ENCODE results near the gene ZBTB3.

DNA sequence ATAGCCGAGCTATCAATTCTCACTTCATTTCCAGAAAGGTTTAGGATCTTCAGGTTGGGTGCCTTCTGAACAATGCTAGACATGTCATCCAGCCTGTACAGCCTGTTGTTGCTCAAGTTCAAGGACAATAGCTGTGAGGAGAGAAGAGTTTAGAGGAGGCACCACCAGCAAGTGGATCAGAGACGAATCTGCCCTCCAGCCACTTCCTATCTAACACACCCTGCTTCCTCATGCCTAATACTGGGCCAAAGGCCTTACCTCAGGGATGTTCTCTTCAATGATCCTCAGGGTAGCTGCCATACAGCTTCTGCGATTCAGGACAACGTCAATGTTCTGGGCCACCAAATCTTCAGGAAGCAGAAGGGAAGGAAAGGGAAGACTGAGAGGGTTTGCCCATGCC, 47.1 kb upstream of the ZBTB3 start:
- TF ChIP-seq EZH2phosphoT487 (IDR thresholded peaks at IDR 0.05; ENCODE audit: low read depth, severe bottlenecking, unreplicated experiment) = no peak
- TF ChIP-seq, protein P1, sequence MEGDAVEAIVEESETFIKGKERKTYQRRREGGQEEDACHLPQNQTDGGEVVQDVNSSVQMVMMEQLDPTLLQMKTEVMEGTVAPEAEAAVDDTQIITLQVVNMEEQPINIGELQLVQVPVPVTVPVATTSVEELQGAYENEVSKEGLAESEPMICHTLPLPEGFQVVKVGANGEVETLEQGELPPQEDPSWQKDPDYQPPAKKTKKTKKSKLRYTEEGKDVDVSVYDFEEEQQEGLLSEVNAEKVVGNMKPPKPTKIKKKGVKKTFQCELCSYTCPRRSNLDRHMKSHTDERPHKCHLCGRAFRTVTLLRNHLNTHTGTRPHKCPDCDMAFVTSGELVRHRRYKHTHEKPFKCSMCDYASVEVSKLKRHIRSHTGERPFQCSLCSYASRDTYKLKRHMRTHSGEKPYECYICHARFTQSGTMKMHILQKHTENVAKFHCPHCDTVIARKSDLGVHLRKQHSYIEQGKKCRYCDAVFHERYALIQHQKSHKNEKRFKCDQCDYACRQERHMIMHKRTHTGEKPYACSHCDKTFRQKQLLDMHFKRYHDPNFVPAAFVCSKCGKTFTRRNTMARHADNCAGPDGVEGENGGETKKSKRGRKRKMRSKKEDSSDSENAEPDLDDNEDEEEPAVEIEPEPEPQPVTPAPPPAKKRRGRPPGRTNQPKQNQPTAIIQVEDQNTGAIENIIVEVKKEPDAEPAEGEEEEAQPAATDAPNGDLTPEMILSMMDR (IDR thresholded peaks at IDR 0.05; ENCODE audit: poor library complexity) = no peak

All from hepatocyte (in vitro differentiated cells).